Cerebellar cortex (tissue), 1 donor: Measurements from ENCODE around the gene CLDN17.

Source experiments
- DNase-seq: peaks from one replicate; pipeline ENCODE4 v3.0.0-alpha.2; 2015; ENCODE audit warnings: low spot score

CLDN17 gene

GRCh38 chr21:30117631-30118030, 49.0 kb downstream of the CLDN17 start:
- DNase-seq: no peak

- no peak for DNase-seq
Measured at GRCh38 chr21:30116479-30116878, 50.1 kb downstream of the CLDN17 start.
